H9 (cell line): Measurements from ENCODE around the gene KHSRP. TPM values are rescaled to one million over a fixed set of nuclear protein-coding genes. Genes with fewer than 3 reads are reported as not detected.

Source experiments
- DNase-seq: peaks from one replicate; pipeline ENCODE4 v3.0.0-alpha.2; 2017
- H2AFZ ChIP-seq: one replicate; pipeline ENCODE4 v1.6.1; 2013; ENCODE audit warnings: mild to moderate bottlenecking, low read length, control low read depth, moderate library complexity
- H2AK5ac ChIP-seq: 2 replicates; pipeline ENCODE4 v1.6.1; 2013; ENCODE audit warnings: low read length, control low read depth, mixed read lengths; ENCODE audit not compliant: insufficient read length
- H2BK120ac ChIP-seq: one replicate; pipeline ENCODE4 v1.6.1; 2013; ENCODE audit warnings: low read depth, mild to moderate bottlenecking, low read length, control low read depth, inconsistent platforms; ENCODE audit not compliant: poor library complexity, severe bottlenecking
- H2BK12ac ChIP-seq: 2 replicates; pipeline ENCODE4 v1.6.1; 2013; ENCODE audit warnings: low read length, control low read depth, mixed read lengths, low read depth; ENCODE audit not compliant: insufficient read length
- H2BK15ac ChIP-seq: 2 replicates; pipeline ENCODE4 v1.6.1; 2013; ENCODE audit warnings: low read depth, low read length, control low read depth
- H2BK20ac ChIP-seq: one replicate; pipeline ENCODE4 v1.6.1; 2013; ENCODE audit warnings: low read depth, mild to moderate bottlenecking, low read length, control low read depth, inconsistent platforms; ENCODE audit not compliant: poor library complexity, severe bottlenecking
- H2BK5ac ChIP-seq: 2 replicates; pipeline ENCODE4 v1.6.1; 2013; ENCODE audit warnings: low read length, control low read depth, mixed read lengths; ENCODE audit not compliant: insufficient read length
- H3K14ac ChIP-seq: 2 replicates; pipeline ENCODE4 v1.6.1; 2013; ENCODE audit warnings: low read length, control low read depth; ENCODE audit not compliant: insufficient read depth
- H3K18ac ChIP-seq: 2 replicates; pipeline ENCODE4 v1.6.1; 2013; ENCODE audit warnings: low read depth, mild to moderate bottlenecking, mixed read lengths, low read length, control low read depth; ENCODE audit not compliant: insufficient read length
- H3K23ac ChIP-seq: 2 replicates; pipeline ENCODE4 v1.6.1; 2013; ENCODE audit warnings: low read length, control low read depth, mixed read lengths, low read depth; ENCODE audit not compliant: insufficient read length
- H3K23me2 ChIP-seq: 2 replicates; pipeline ENCODE4 v1.6.1; 2013; ENCODE audit warnings: low read depth, mild to moderate bottlenecking, mixed read lengths, low read length, control low read depth; ENCODE audit not compliant: insufficient read length, poor library complexity, severe bottlenecking
- H3K27ac ChIP-seq: 2 replicates; pipeline ENCODE4 v1.5.1; 2013; ENCODE audit warnings: low read length, control low read depth, mixed read lengths, low read depth; ENCODE audit not compliant: insufficient read length
- H3K27me3 ChIP-seq: 2 replicates; pipeline ENCODE4 v1.6.1; 2013; ENCODE audit warnings: low read length, control low read depth, inconsistent platforms; ENCODE audit not compliant: insufficient read depth
- H3K4ac ChIP-seq: 2 replicates; pipeline ENCODE4 v1.6.1; 2013; ENCODE audit warnings: low read depth, mild to moderate bottlenecking, control low read depth, inconsistent platforms, low read length, moderate library complexity
- H3K4me1 ChIP-seq: 2 replicates; pipeline ENCODE4 v1.6.1; 2013; ENCODE audit warnings: low read length, control low read depth, inconsistent platforms; ENCODE audit not compliant: insufficient read depth
- H3K4me2 ChIP-seq: 2 replicates; pipeline ENCODE4 v1.6.1; 2013; ENCODE audit warnings: low read length, control low read depth, mixed read lengths; ENCODE audit not compliant: insufficient read length, insufficient read depth
- H3K56ac ChIP-seq: 2 replicates; pipeline ENCODE4 v1.6.1; 2013; ENCODE audit warnings: low read depth, mild to moderate bottlenecking, mixed read lengths, low read length, control low read depth; ENCODE audit not compliant: insufficient read length
- H3K79me1 ChIP-seq: 2 replicates; pipeline ENCODE4 v1.6.1; 2013; ENCODE audit warnings: low read depth, mild to moderate bottlenecking, moderate library complexity, low read length, control low read depth, inconsistent platforms; ENCODE audit not compliant: insufficient read depth, poor library complexity, severe bottlenecking
- H3K79me2 ChIP-seq: 2 replicates; pipeline ENCODE4 v1.6.1; 2013; ENCODE audit warnings: low read length, control low read depth, inconsistent platforms; ENCODE audit not compliant: insufficient read depth
- H3K9ac ChIP-seq: 2 replicates; pipeline ENCODE4 v1.6.1; 2013; ENCODE audit warnings: low read length, control low read depth, mixed read lengths; ENCODE audit not compliant: insufficient read length; ENCODE audit errors: extremely low read depth
- H3K9me3 ChIP-seq: one replicate; pipeline ENCODE4 v1.6.1; 2013; ENCODE audit warnings: low read depth, low read length, inconsistent platforms; ENCODE audit not compliant: control insufficient read depth
- H3T11ph ChIP-seq: one replicate; pipeline ENCODE4 v1.6.1; 2013; ENCODE audit warnings: mild to moderate bottlenecking, low read length, control low read depth, inconsistent platforms
- H4K20me1 ChIP-seq: one replicate; pipeline ENCODE4 v1.6.1; 2013; ENCODE audit not compliant: control insufficient read depth, insufficient read length, insufficient read depth
- H4K5ac ChIP-seq: 2 replicates; pipeline ENCODE4 v1.6.1; 2013; ENCODE audit warnings: low read depth, mild to moderate bottlenecking, mixed read lengths, low read length, control low read depth; ENCODE audit not compliant: insufficient read length
- H4K8ac ChIP-seq: replicated peaks from 2 replicates; pipeline ENCODE4 v1.6.1; 2013; ENCODE audit warnings: low read length, control low read depth, mixed read lengths, low read depth; ENCODE audit not compliant: insufficient read length
- H4K91ac ChIP-seq: 2 replicates; pipeline ENCODE4 v1.6.1; 2013; ENCODE audit warnings: low read depth, mild to moderate bottlenecking, moderate library complexity, mixed read lengths, low read length, control low read depth; ENCODE audit not compliant: insufficient read length
- H3K27ac Mint-ChIP-seq, 3 experiments: 2 replicates in 2 of 3; 3 replicates in 1 of 3; pipeline ENCODE4 v1.8.0; 2020 to 2021; ENCODE audit warnings: mixed read lengths in 3 of 3, mild to moderate bottlenecking in 1 of 3, moderate library complexity in 1 of 3
- H3K27me3 Mint-ChIP-seq: 2 replicates; pipeline ENCODE4 v1.8.0; 2021; ENCODE audit warnings: low read depth, mild to moderate bottlenecking, moderate library complexity, mixed read lengths
- H3K36me3 Mint-ChIP-seq, 3 experiments: 2 replicates in 2 of 3; 3 replicates in 1 of 3; pipeline ENCODE4 v1.8.0; 2020 to 2021; ENCODE audit warnings: low read depth in 3 of 3, mixed read lengths in 3 of 3; ENCODE audit not compliant: insufficient read depth in 1 of 3
- H3K4me1 Mint-ChIP-seq, 2 experiments: 2 replicates each; pipeline ENCODE4 v1.8.0; 2020; ENCODE audit warnings: mixed read lengths in 2 of 2
- H3K4me3 Mint-ChIP-seq, 2 experiments: 2 replicates in 1 of 2; 3 replicates in 1 of 2; pipeline ENCODE4 v1.8.0; 2020 to 2021; ENCODE audit warnings: mild to moderate bottlenecking in 2 of 2, mixed read lengths in 2 of 2, moderate library complexity in 1 of 2
- H3K9me3 Mint-ChIP-seq, 2 experiments: 2 replicates in 1 of 2; 3 replicates in 1 of 2; pipeline ENCODE4 v1.8.0; 2020; ENCODE audit warnings: mild to moderate bottlenecking in 2 of 2, mixed read lengths in 2 of 2, moderate library complexity in 1 of 2
- WGBS: extraction: QIAGEN DNeasy Blood & Tissue Kit; methylation state at CpG from one replicate; pipeline ENCODE4 v1.1.7; 2013; ENCODE audit warnings: missing lambda C conversion rate, low lambda C conversion rate, mixed read lengths; ENCODE audit not compliant: insufficient read length; ENCODE audit errors: extremely low coverage; 5-methylcytosine and 5-hydroxymethylcytosine counted together
- total RNA-seq: library from RNA; stranded (reverse); gene quantifications from 2 replicates; pipeline ENCODE4 v1.2.1, GENCODE V29; 2021
- TF ChIP-seq, protein P1 (sequence below): fragments of 200-600 bp; sonication (generic); conservative IDR thresholded peaks from 3 replicates; pipeline ENCODE4 v1.8.0; 2021; ENCODE audit warnings: antibody characterized with exemption, mild to moderate bottlenecking

Gene KHSRP
- total RNA-seq, 1 experiment from 2014 or later = 602 TPM

DNA sequence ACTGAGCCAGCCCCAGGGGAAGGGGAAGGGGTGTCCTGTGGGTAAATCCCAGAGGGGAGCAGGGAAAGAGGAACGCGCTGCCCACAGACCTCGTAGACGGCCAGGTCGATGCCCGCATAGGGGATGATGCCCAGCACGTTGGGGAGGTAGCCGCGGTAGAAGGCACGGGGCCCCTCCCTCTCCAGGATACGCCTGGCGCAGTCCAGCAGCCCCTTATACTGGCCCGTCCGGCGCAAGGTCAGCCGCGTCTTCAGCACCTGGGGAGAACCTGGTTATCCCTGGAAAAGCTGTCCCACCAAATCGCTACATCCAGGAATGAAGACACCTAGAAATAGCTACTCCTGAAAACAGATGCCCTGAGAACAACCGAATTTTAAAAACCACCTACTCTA, 27.6 kb upstream of the KHSRP start:
- Histone ChIP-seq H3K79me2 (no peaks in the 10 kb centered on the region), H3K14ac (no peak overlapping the region), H3K4me1 (no peaks in the 10 kb centered on the region), H3K27ac (no peak overlapping the region), H3K4ac (no peak overlapping the region), H4K20me1 (no peaks in the 10 kb centered on the region), H3K4me2 (no peak overlapping the region), H3K9me3 (peaks cover 8% of the 10 kb centered on the region), H3K18ac (no peak overlapping the region), H2AK5ac (no peak overlapping the region), H2BK5ac (no peak overlapping the region), H4K8ac (no peak overlapping the region), H2BK20ac (no peak overlapping the region), H2BK120ac (no peak overlapping the region), H2AFZ (no peak overlapping the region), H3K27me3 (no peaks in the 10 kb centered on the region), H4K5ac (no peak overlapping the region), H3K9ac (no peak overlapping the region), H3K79me1 (no peaks in the 10 kb centered on the region), H3T11ph (no peak overlapping the region), H3K23me2 (no peaks in the 10 kb centered on the region), H2BK12ac (no peak overlapping the region), H3K23ac (no peak overlapping the region), H2BK15ac (no peak overlapping the region), H4K91ac (no peak overlapping the region), H3K56ac (no peak overlapping the region)
- DNase-seq = no peak
- H3K4me3 Mint-ChIP-seq = no peak overlapping the region
- no peaks in the 10 kb centered on the region for H3K4me1 Mint-ChIP-seq
- no peaks in the 10 kb centered on the region for H3K27me3 Mint-ChIP-seq
- H3K36me3 Mint-ChIP-seq = peaks cover 31 to 53% (median 48%) of the 10 kb centered on the region in 3 experiments
- no CpG with 5 or more reads among the region's 19 CpGs for WGBS
- TF ChIP-seq, protein P1, sequence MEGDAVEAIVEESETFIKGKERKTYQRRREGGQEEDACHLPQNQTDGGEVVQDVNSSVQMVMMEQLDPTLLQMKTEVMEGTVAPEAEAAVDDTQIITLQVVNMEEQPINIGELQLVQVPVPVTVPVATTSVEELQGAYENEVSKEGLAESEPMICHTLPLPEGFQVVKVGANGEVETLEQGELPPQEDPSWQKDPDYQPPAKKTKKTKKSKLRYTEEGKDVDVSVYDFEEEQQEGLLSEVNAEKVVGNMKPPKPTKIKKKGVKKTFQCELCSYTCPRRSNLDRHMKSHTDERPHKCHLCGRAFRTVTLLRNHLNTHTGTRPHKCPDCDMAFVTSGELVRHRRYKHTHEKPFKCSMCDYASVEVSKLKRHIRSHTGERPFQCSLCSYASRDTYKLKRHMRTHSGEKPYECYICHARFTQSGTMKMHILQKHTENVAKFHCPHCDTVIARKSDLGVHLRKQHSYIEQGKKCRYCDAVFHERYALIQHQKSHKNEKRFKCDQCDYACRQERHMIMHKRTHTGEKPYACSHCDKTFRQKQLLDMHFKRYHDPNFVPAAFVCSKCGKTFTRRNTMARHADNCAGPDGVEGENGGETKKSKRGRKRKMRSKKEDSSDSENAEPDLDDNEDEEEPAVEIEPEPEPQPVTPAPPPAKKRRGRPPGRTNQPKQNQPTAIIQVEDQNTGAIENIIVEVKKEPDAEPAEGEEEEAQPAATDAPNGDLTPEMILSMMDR = no peak
- peaks cover 6 to 7% of the 10 kb centered on the region in 2 experiments; a peak in 4 of 5 replicates for H3K9me3 Mint-ChIP-seq
- no peak overlapping the region for H3K27ac Mint-ChIP-seq
